SK-N-SH treated with all-trans-retinoic acid at 6 μM for 48 hours (cell line): ENCODE data around the gene STK11IP.

Source experiments
- ATAC-seq: fragments of 200-7000 bp; cut with Tn5 transposase; 3 replicates; pipeline ENCODE4 v1.9.1; 2020; ENCODE audit warnings: mild to moderate bottlenecking, moderate library complexity
- ARNTL ChIP-seq: fragments of 450-650 bp; formaldehyde crosslinking; IDR thresholded peaks from 2 replicates; pipeline ENCODE4 v1.5.0; 2020; ENCODE audit warnings: low read depth, mild to moderate bottlenecking, moderate library complexity, borderline replicate concordance
- BACH2 ChIP-seq: fragments of 250-450 bp; sonication (Bioruptor Pico); IDR thresholded peaks from 2 replicates; pipeline ENCODE4 v1.9.0; 2021; ENCODE audit warnings: mild to moderate bottlenecking, borderline replicate concordance
- GLIS3 ChIP-seq: fragments of 250-450 bp; sonication (Bioruptor Pico); IDR thresholded peaks from 2 replicates; pipeline ENCODE4 v1.5.0; 2020; ENCODE audit warnings: mild to moderate bottlenecking, moderate library complexity
- OSR1 ChIP-seq: fragments of 250-450 bp; sonication (Bioruptor Pico); IDR thresholded peaks from 2 replicates; pipeline ENCODE4 v1.8.0; 2022; ENCODE audit warnings: moderate library complexity, mild to moderate bottlenecking, inconsistent platforms
- POU6F1 ChIP-seq: fragments of 250-450 bp; sonication (Bioruptor Pico); IDR thresholded peaks from 2 replicates; pipeline ENCODE4 v1.8.0; 2021; ENCODE audit warnings: low read depth, mild to moderate bottlenecking, moderate library complexity, borderline replicate concordance
- RARB ChIP-seq: fragments of 250-450 bp; sonication (Bioruptor Pico); IDR thresholded peaks from 2 replicates; pipeline ENCODE4 v1.8.0; 2021; ENCODE audit warnings: mild to moderate bottlenecking, moderate library complexity
- SNAI2 ChIP-seq: fragments of 250-450 bp; sonication (Bioruptor Pico); IDR thresholded peaks from 2 replicates; pipeline ENCODE4 v1.5.0; 2020; ENCODE audit warnings: mild to moderate bottlenecking, moderate library complexity
- TSHZ2 ChIP-seq: fragments of 250-450 bp; sonication (Bioruptor Pico); IDR thresholded peaks from 2 replicates; pipeline ENCODE4 v1.5.0; 2020; ENCODE audit warnings: mild to moderate bottlenecking, moderate library complexity
- ZC3H10 ChIP-seq: fragments of 250-450 bp; sonication (Bioruptor Pico); IDR thresholded peaks from 2 replicates; pipeline ENCODE4 v1.5.1; 2021; ENCODE audit warnings: mild to moderate bottlenecking, moderate library complexity
- ZFP3 ChIP-seq: fragments of 250-450 bp; sonication (Bioruptor Pico); IDR thresholded peaks from 2 replicates; pipeline ENCODE4 v1.5.0; 2020; ENCODE audit warnings: mild to moderate bottlenecking, moderate library complexity
- ZFP30 ChIP-seq: fragments of 450-650 bp; formaldehyde crosslinking; IDR thresholded peaks from 2 replicates; pipeline ENCODE4 v1.5.0; 2022; ENCODE audit warnings: mild to moderate bottlenecking, moderate library complexity
- ZNF565 ChIP-seq: fragments of 450-650 bp; formaldehyde crosslinking; conservative IDR thresholded peaks from 2 replicates; pipeline ENCODE4 v1.5.0; 2020; ENCODE audit warnings: low read depth, mild to moderate bottlenecking, moderate library complexity
- ZNF8 ChIP-seq: fragments of 450-650 bp; formaldehyde crosslinking; IDR thresholded peaks from 2 replicates; pipeline ENCODE4 v1.5.0; 2020; ENCODE audit warnings: mild to moderate bottlenecking, moderate library complexity
- TF ChIP-seq, protein P1 (sequence below): fragments of 250-450 bp; sonication (Bioruptor Pico); IDR thresholded peaks from 2 replicates; pipeline ENCODE4 v1.8.0; 2020; ENCODE audit warnings: mild to moderate bottlenecking, moderate library complexity, borderline replicate concordance
- TF ChIP-seq, protein P2 (sequence below): fragments of 250-450 bp; sonication (Bioruptor Pico); IDR thresholded peaks from 2 replicates; pipeline ENCODE4 v1.5.1; 2020; ENCODE audit warnings: low read depth, mild to moderate bottlenecking, moderate library complexity
- TF ChIP-seq, protein P3 (sequence below): fragments of 250-450 bp; sonication (Bioruptor Pico); IDR thresholded peaks from 2 replicates; pipeline ENCODE4 v1.5.1; 2021; ENCODE audit warnings: mild to moderate bottlenecking, moderate library complexity

Gene STK11IP

GRCh38 chr2:219614076-219614860 lies 16.6 kb downstream of the STK11IP start (continued):
- TF ChIP-seq TSHZ2 (CRISPR knock-in tag): no peak
- TF ChIP-seq, protein P1, sequence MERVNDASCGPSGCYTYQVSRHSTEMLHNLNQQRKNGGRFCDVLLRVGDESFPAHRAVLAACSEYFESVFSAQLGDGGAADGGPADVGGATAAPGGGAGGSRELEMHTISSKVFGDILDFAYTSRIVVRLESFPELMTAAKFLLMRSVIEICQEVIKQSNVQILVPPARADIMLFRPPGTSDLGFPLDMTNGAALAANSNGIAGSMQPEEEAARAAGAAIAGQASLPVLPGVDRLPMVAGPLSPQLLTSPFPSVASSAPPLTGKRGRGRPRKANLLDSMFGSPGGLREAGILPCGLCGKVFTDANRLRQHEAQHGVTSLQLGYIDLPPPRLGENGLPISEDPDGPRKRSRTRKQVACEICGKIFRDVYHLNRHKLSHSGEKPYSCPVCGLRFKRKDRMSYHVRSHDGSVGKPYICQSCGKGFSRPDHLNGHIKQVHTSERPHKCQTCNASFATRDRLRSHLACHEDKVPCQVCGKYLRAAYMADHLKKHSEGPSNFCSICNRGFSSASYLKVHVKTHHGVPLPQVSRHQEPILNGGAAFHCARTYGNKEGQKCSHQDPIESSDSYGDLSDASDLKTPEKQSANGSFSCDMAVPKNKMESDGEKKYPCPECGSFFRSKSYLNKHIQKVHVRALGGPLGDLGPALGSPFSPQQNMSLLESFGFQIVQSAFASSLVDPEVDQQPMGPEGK (CRISPR knock-in tag): no peak
- TF ChIP-seq ZFP3: no peak
- no peak for TF ChIP-seq OSR1 (CRISPR knock-in tag)
- no peak for TF ChIP-seq GLIS3 (CRISPR knock-in tag)
- no peak for TF ChIP-seq ZNF8 (CRISPR knock-in tag)

DNA sequence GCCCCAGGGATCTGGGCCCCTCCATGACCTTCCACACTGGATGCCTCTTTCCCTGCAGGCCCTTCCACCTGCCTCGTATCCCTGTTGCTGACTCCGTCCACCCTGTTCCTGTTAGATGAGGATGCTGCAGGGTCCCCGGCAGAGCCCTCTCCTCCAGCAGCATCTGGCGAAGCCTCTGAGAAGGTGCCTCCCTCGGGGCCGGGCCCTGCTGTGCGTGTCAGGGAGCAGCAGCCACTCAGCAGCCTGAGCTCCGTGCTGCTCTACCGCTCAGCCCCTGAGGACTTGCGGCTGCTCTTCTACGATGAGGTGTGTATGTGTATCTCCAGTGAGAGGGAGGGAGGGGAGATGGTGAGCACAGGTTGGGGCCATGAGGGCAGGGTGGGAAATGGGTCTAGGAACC lies 17.4 kb downstream of the STK11IP start:
- no peak for ATAC-seq
- TF ChIP-seq OSR1 (CRISPR knock-in tag): no peak
- TF ChIP-seq TSHZ2 (CRISPR knock-in tag): no peak
- TF ChIP-seq ZFP3: no peak
- no peak for TF ChIP-seq ZNF565 (CRISPR knock-in tag)
- TF ChIP-seq, protein P2, sequence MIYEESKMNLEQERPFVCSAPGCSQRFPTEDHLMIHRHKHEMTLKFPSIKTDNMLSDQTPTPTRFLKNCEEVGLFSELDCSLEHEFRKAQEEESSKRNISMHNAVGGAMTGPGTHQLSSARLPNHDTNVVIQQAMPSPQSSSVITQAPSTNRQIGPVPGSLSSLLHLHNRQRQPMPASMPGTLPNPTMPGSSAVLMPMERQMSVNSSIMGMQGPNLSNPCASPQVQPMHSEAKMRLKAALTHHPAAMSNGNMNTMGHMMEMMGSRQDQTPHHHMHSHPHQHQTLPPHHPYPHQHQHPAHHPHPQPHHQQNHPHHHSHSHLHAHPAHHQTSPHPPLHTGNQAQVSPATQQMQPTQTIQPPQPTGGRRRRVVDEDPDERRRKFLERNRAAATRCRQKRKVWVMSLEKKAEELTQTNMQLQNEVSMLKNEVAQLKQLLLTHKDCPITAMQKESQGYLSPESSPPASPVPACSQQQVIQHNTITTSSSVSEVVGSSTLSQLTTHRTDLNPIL (CRISPR knock-in tag): no peak
- TF ChIP-seq SNAI2 (CRISPR knock-in tag): no peak
- TF ChIP-seq RARB (CRISPR knock-in tag): no peak
- TF ChIP-seq POU6F1 (CRISPR knock-in tag): no peak
- TF ChIP-seq BACH2: no peak
- TF ChIP-seq ZNF8 (CRISPR knock-in tag): no peak
- TF ChIP-seq, protein P3, sequence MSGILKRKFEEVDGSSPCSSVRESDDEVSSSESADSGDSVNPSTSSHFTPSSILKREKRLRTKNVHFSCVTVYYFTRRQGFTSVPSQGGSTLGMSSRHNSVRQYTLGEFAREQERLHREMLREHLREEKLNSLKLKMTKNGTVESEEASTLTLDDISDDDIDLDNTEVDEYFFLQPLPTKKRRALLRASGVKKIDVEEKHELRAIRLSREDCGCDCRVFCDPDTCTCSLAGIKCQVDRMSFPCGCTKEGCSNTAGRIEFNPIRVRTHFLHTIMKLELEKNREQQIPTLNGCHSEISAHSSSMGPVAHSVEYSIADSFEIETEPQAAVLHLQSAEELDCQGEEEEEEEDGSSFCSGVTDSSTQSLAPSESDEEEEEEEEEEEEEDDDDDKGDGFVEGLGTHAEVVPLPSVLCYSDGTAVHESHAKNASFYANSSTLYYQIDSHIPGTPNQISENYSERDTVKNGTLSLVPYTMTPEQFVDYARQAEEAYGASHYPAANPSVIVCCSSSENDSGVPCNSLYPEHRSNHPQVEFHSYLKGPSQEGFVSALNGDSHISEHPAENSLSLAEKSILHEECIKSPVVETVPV (CRISPR knock-in tag): no peak
- no peak for TF ChIP-seq ZC3H10
- TF ChIP-seq, protein P1 (CRISPR knock-in tag): no peak
- no peak for TF ChIP-seq GLIS3 (CRISPR knock-in tag)
- no peak for TF ChIP-seq ARNTL (CRISPR knock-in tag)
- no peak for TF ChIP-seq ZFP30 (CRISPR knock-in tag)
